A549 (cell line): ENCODE measurements around the gene RAE1. TPM values are rescaled to one million over a fixed set of nuclear protein-coding genes. Genes with fewer than 3 reads are reported as not detected.

Experiments
- ATAC-seq, 2 experiments: fragments of 200-7000 bp in 1 of 2; fragments of >200 bp in 1 of 2; cut with Nextera tagmentation in 1 of 2; cut with Tn5 transposase in 1 of 2; 3 replicates each; pipeline versions ENCODE4 v1.8.0 to v1.9.1; 2018 to 2020; ENCODE audit warnings: mild to moderate bottlenecking in 1 of 2, moderate library complexity in 1 of 2
- CTCF ChIA-PET: fragments of 300-600 bp; sonication (Branson Sonifier 250); formaldehyde crosslinking; extraction: SDS; loops from one replicate; lab custom pipeline; 2021; ENCODE audit warnings: antibody characterized with exemption, inconsistent platforms; lab: Yijun Ruan, JAX
- POLR2A ChIA-PET: fragments of 350-600 bp; formaldehyde crosslinking; extraction: SDS; loops from one replicate; lab custom pipeline; 2021; ENCODE audit warnings: antibody characterized with exemption, inconsistent platforms; lab: Yijun Ruan, JAX
- DNase-seq, 2 experiments: peaks; one replicate each; pipeline versions ENCODE4 v3.0.0 to v3.0.0-alpha.2; 2011 to 2016; ENCODE audit warnings: low read depth in 1 of 2, low spot score in 1 of 2
- FAIRE-seq: peaks from 2 replicates; lab custom pipeline; 2011; peaks lifted over from hg19 to GRCh38; lab: Jason Lieb, UNC
- H3K27ac ChIP-seq, 2 experiments: fragments of >200 bp; sonication (Bioruptor Twin); formaldehyde crosslinking; 3 replicates each; pipeline ENCODE4 v1.5.1; 2016 to 2017
- H3K4me1 ChIP-seq: fragments of >200 bp; sonication (Bioruptor Twin); formaldehyde crosslinking; 3 replicates; pipeline ENCODE4 v1.6.1; 2016
- H3K4me2 ChIP-seq: fragments of >200 bp; sonication (Bioruptor Twin); formaldehyde crosslinking; 3 replicates; pipeline ENCODE4 v1.6.1; 2016
- H3K4me3 ChIP-seq: fragments of >200 bp; sonication (Bioruptor Twin); formaldehyde crosslinking; 3 replicates; pipeline ENCODE4 v1.5.1; 2016
- H3K9me3 ChIP-seq: fragments of >200 bp; sonication (Bioruptor Twin); formaldehyde crosslinking; 3 replicates; pipeline ENCODE4 v1.6.1; 2016
- BCL3 ChIP-seq: fragments of >200 bp; sonication (Bioruptor Twin); formaldehyde crosslinking; IDR thresholded peaks from 3 replicates; pipeline ENCODE4 v1.6.1; 2016
- BHLHE40 ChIP-seq: IDR thresholded peaks from 2 replicates; pipeline ENCODE4 v1.6.1; 2012; ENCODE audit warnings: low read depth, low read length, inconsistent platforms
- CBX2 ChIP-seq: fragments of 200-600 bp; sonication (generic); IDR thresholded peaks from 2 replicates; pipeline ENCODE4 v1.6.1; 2016; ENCODE audit warnings: low read depth, mild to moderate bottlenecking, borderline replicate concordance
- CEBPB ChIP-seq, 2 experiments: fragments of >200 bp in 1 of 2; sonication (Bioruptor Twin) in 1 of 2; formaldehyde crosslinking in 1 of 2; IDR thresholded peaks; 2 replicates each; pipeline ENCODE4 v1.6.1; 2012 to 2016
- CHD2 ChIP-seq: fragments of 150-350 bp; IDR thresholded peaks from 2 replicates; pipeline ENCODE4 v1.6.1; 2014; ENCODE audit warnings: low read length; ENCODE audit not compliant: partially characterized antibody
- EP300 ChIP-seq, 2 experiments: fragments of >200 bp; sonication (Bioruptor Twin); formaldehyde crosslinking; IDR thresholded peaks; 2 replicates in 1 of 2; 3 replicates in 1 of 2; pipeline ENCODE4 v1.6.1; 2016 to 2017
- FOSB ChIP-seq: fragments of 250-450 bp; sonication (Bioruptor Pico); IDR thresholded peaks from 2 replicates; pipeline ENCODE4 v1.5.0; 2020; ENCODE audit warnings: mild to moderate bottlenecking, moderate library complexity
- FOXS1 ChIP-seq: fragments of 250-450 bp; sonication (Bioruptor Pico); IDR thresholded peaks from 2 replicates; pipeline ENCODE4 v1.5.0; 2020; ENCODE audit warnings: mild to moderate bottlenecking, moderate library complexity
- HDAC2 ChIP-seq: fragments of 200-600 bp; sonication (generic); IDR thresholded peaks from 2 replicates; pipeline ENCODE4 v1.6.1; 2016
- HMGXB4 ChIP-seq: fragments of 250-450 bp; sonication (Bioruptor Pico); IDR thresholded peaks from 2 replicates; pipeline ENCODE4 v1.5.0; 2021; ENCODE audit warnings: mild to moderate bottlenecking, moderate library complexity, borderline replicate concordance
- HOXA7 ChIP-seq: fragments of 250-450 bp; sonication (Bioruptor Pico); IDR thresholded peaks from 2 replicates; pipeline ENCODE4 v1.5.0; 2020; ENCODE audit warnings: mild to moderate bottlenecking, moderate library complexity
- HOXB5 ChIP-seq: fragments of 250-450 bp; sonication (Bioruptor Pico); IDR thresholded peaks from 2 replicates; pipeline ENCODE4 v1.5.0; 2020; ENCODE audit warnings: mild to moderate bottlenecking, moderate library complexity
- JUNB ChIP-seq: fragments of >200 bp; sonication (Bioruptor Twin); formaldehyde crosslinking; IDR thresholded peaks from 2 replicates; pipeline ENCODE4 v1.6.1; 2016
- MAFK ChIP-seq: fragments of 450-650 bp; IDR thresholded peaks from 2 replicates; pipeline ENCODE4 v1.6.1; 2014; ENCODE audit not compliant: partially characterized antibody
- MAZ ChIP-seq: fragments of 150-350 bp; IDR thresholded peaks from 2 replicates; pipeline ENCODE4 v1.6.1; 2014; ENCODE audit warnings: antibody characterized with exemption, low read depth, low read length, borderline replicate concordance
- NFE2L2 ChIP-seq: fragments of 150-350 bp; conservative IDR thresholded peaks from 2 replicates; pipeline ENCODE4 v1.6.1; 2014; ENCODE audit warnings: low read length
- PHF8 ChIP-seq: fragments of 200-600 bp; sonication (generic); IDR thresholded peaks from 2 replicates; pipeline ENCODE4 v1.6.1; 2016; ENCODE audit warnings: low read depth, mild to moderate bottlenecking, antibody characterized with exemption, moderate library complexity, borderline replicate concordance
- POLR2A ChIP-seq: IDR thresholded peaks from 2 replicates; pipeline ENCODE4 v1.6.1; 2012; ENCODE audit warnings: mild to moderate bottlenecking, low read length
- RARB ChIP-seq: fragments of 250-450 bp; sonication (Bioruptor Pico); IDR thresholded peaks from 2 replicates; pipeline ENCODE4 v1.8.0; 2021; ENCODE audit warnings: mild to moderate bottlenecking, moderate library complexity
- RFX5 ChIP-seq: fragments of 450-650 bp; IDR thresholded peaks from 2 replicates; pipeline ENCODE4 v1.7.1; 2014; ENCODE audit warnings: antibody characterized with exemption, mild to moderate bottlenecking, moderate library complexity
- SMC3 ChIP-seq: fragments of >200 bp; sonication (Bioruptor Twin); formaldehyde crosslinking; IDR thresholded peaks from 3 replicates; pipeline ENCODE4 v1.6.1; 2018; ENCODE audit warnings: inconsistent platforms
- TFCP2L1 ChIP-seq: fragments of 250-450 bp; sonication (Bioruptor Pico); IDR thresholded peaks from 2 replicates; pipeline ENCODE4 v1.5.0; 2021; ENCODE audit warnings: mild to moderate bottlenecking
- TP53 ChIP-seq: fragments of 250-450 bp; sonication (Bioruptor Pico); IDR thresholded peaks from 2 replicates; pipeline ENCODE4 v1.5.0; 2021; ENCODE audit warnings: mild to moderate bottlenecking, moderate library complexity
- WGBS: methylation state at CpG from one replicate; pipeline ENCODE4 v1.1.6; 2017; ENCODE audit errors: missing lambda C conversion rate; 5-methylcytosine and 5-hydroxymethylcytosine counted together
- polyA plus RNA-seq, 4 experiments: library from polyadenylated mRNA; depleted of rRNA in 3 of 4; stranded (reverse); fragments of >200 nt; fragmentation: RNase III in 1 of 4; extraction: RNeasy Plus Mini Kit Qiagen cat#74134 plus additional on column Dnase treatment in 1 of 4; gene quantifications; 2 replicates in 3 of 4; 3 replicates in 1 of 4; pipeline ENCODE4 v1.2.3, GENCODE V29; 2011 to 2017

Gene RAE1
- polyA plus RNA-seq, 2 of the 4 experiments (the other 2 are of a cell fraction), result 54.7 to 69.6 TPM

GRCh38 chr20:57309544-57310115 lies 41.4 kb upstream of the RAE1 start:
- H3K27ac ChIP-seq, result no peak overlapping the region
- no peak for FAIRE-seq
- H3K4me2 ChIP-seq, result no peak overlapping the region
- H3K4me3 ChIP-seq, result no peak overlapping the region
- WGBS, result 40% methylated on average over 9 of the region's 9 CpGs
- ATAC-seq, result no peak
- DNase-seq, result no peak
- ChIA-PET CTCF (interaction anchor here (0.8 to 1.5 kb wide), 3 partner anchors 20 to 759 kb away, joined by 3 to 4 read pairs (median 3); partner anchors contain the start of gene SPO11), POLR2A (no interaction called here)
- no peaks in the 10 kb centered on the region for H3K9me3 ChIP-seq
- H3K4me1 ChIP-seq, result no peaks in the 10 kb centered on the region
- no peak for TF ChIP-seq HOXB5 (CRISPR knock-in tag)

- no peak overlapping the region for H3K4me2 ChIP-seq
- H3K4me1 ChIP-seq, result no peaks in the 10 kb centered on the region
- H3K4me3 ChIP-seq, result no peak overlapping the region
- FAIRE-seq, result no peak
- ChIA-PET POLR2A (no interaction called here), CTCF (interaction anchor here (1.5 kb wide), 1 partner anchor 18 kb away, joined by 3 read pairs; the partner anchor contains the start of gene SPO11)
- no peaks in the 10 kb centered on the region for H3K9me3 ChIP-seq
- no peak for ATAC-seq
- no peak for DNase-seq
- TF ChIP-seq FOXS1 (CRISPR knock-in tag) (no peak), SMC3 (no peak), NFE2L2 (no peak), RARB (no peak), JUNB (no peak)
- no peak overlapping the region for H3K27ac ChIP-seq
- WGBS, result 29% methylated on average over 11 of the region's 11 CpGs
Observed at GRCh38 chr20:57310821-57311514, 40.1 kb upstream of the RAE1 start.

- ChIA-PET POLR2A (no interaction called here), CTCF (no interaction called here)
- H3K27ac ChIP-seq, result no peak overlapping the region
- no peak overlapping the region for H3K4me3 ChIP-seq
- no peak for ATAC-seq
- TF ChIP-seq FOSB (CRISPR knock-in tag) (no peak), EP300 (IDR thresholded peaks at IDR 0.05) (no peak), CBX2 (no peak), POLR2A (no peak), BCL3 (no peak), MAZ (no peak), JUNB (no peak), CHD2 (no peak), BHLHE40 (no peak), TP53 (CRISPR knock-in tag) (no peak), HOXA7 (CRISPR knock-in tag) (no peak), CEBPB (IDR thresholded peaks at IDR 0.05) (no peak), TFCP2L1 (no peak), RFX5 (no peak), PHF8 (no peak), HDAC2 (no peak), HMGXB4 (no peak), MAFK (no peak), HOXB5 (CRISPR knock-in tag) (no peak)
- no peaks in the 10 kb centered on the region for H3K4me1 ChIP-seq
- no peak for FAIRE-seq
- no peak for DNase-seq
- WGBS, result 8% methylated on average over 6 of the region's 6 CpGs
- no peaks in the 10 kb centered on the region for H3K9me3 ChIP-seq
- H3K4me2 ChIP-seq, result no peak overlapping the region
Observed at GRCh38 chr20:57312138-57312537, 38.9 kb upstream of the RAE1 start.
